Right ventricle myocardium superior (tissue), 1 donor: ENCODE data around the gene EIF5AL1. TPM values are rescaled to one million over a fixed set of nuclear protein-coding genes. Genes with fewer than 3 reads are reported as not detected.
"Not testable (repeated sequence)": the region's sequence is repeated elsewhere in the genome, so short reads cannot be mapped to it uniquely, and the experiment has no call there.

ENCODE experiments used
- ATAC-seq: fragments of 200-7000 bp; cut with Tn5 transposase; one replicate; pipeline ENCODE4 v1.9.1; 2020; ENCODE audit warnings: mild to moderate bottlenecking; ENCODE audit not compliant: poor library complexity
- DNase-seq: peaks from one replicate; pipeline ENCODE4 v3.0.0-alpha.2; 2020
- intact Hi-C: fragments of 100-400 bp; cut with DNase I; formaldehyde crosslinking; loops from one replicate; pipeline ENCODE4 v1.11.2; 2022
- total RNA-seq: library from RNA; stranded (reverse); fragmentation: NEBNext Ultra II Directional; extraction: Animal tissue kit (Norgen Biotek cat#: 25700); gene quantifications from one replicate; pipeline ENCODE4 v1.2.1, GENCODE V29; 2021
- donor health status: DM: no; HTN: yes; CAD: no; lungs with severe emphysema.

Gene EIF5AL1
- total RNA-seq, 1 donor from 2014 or later = 0.13 TPM

- intact Hi-C loops = no loop called here
- DNase-seq (peak; percentile 85), ATAC-seq (peak; percentile 78)
These were observed 28.4 kb upstream of the EIF5AL1 start for GRCh38 chr10:79483948-79484347.

- intact Hi-C loops = no loop called here
- ATAC-seq (no peak), DNase-seq (no peak)
These were observed 27.9 kb upstream of the EIF5AL1 start for GRCh38 chr10:79484476-79484875.

GRCh38 chr10:79487296-79488194, 24.8 kb upstream of the EIF5AL1 start:
- intact Hi-C loops = loop anchor here (5.0 kb wide), 1 partner anchor 115 kb away; no protein-coding TSS in a partner anchor
- DNase-seq = peak; percentile 69

GRCh38 chr10:79488336-79488735, 24.0 kb upstream of the EIF5AL1 start:
- intact Hi-C loops = loop anchor here (5.0 kb wide), 1 partner anchor 116 kb away; no protein-coding TSS in a partner anchor
- ATAC-seq (peak; percentile 69), DNase-seq (peak; percentile 78)

More at GRCh38 chr10:79487296-79488194, 24.8 kb upstream of the EIF5AL1 start:
- ATAC-seq = peak; percentile 54

- DNase-seq (no peak), ATAC-seq (no peak)
- intact Hi-C loops = loop anchor here (5.0 kb wide), 1 partner anchor 117 kb away; no protein-coding TSS in a partner anchor
These were observed 23.5 kb upstream of the EIF5AL1 start for GRCh38 chr10:79488870-79489269.

- intact Hi-C loops = no loop called here
- peak; percentile 54 for DNase-seq
- ATAC-seq = peak; percentile 48
These were observed 21.8 kb upstream of the EIF5AL1 start for GRCh38 chr10:79490400-79491142.

- no peak for ATAC-seq
- intact Hi-C loops = no loop called here
- no peak for DNase-seq
These were observed 21.0 kb upstream of the EIF5AL1 start for GRCh38 chr10:79491143-79491835.

- intact Hi-C loops = no loop called here
- no peak for DNase-seq
These were observed 20.1 kb upstream of the EIF5AL1 start for GRCh38 chr10:79492256-79492655.

GRCh38 chr10:79492839-79493238, 19.5 kb upstream of the EIF5AL1 start:
- intact Hi-C loops = no loop called here

More at GRCh38 chr10:79492256-79492655, 20.1 kb upstream of the EIF5AL1 start:
- no peak for ATAC-seq

GRCh38 chr10:79493806-79494205, 18.5 kb upstream of the EIF5AL1 start:
- DNase-seq = no peak

More at GRCh38 chr10:79492839-79493238, 19.5 kb upstream of the EIF5AL1 start:
- ATAC-seq (no peak), DNase-seq (no peak)

GRCh38 chr10:79494871-79495705, 17.2 kb upstream of the EIF5AL1 start:
- ATAC-seq (no peak), DNase-seq (no peak)
- intact Hi-C loops = no loop called here

More at GRCh38 chr10:79493806-79494205, 18.5 kb upstream of the EIF5AL1 start:
- intact Hi-C loops = no loop called here
- ATAC-seq = no peak

- ATAC-seq (no peak), DNase-seq (no peak)
- intact Hi-C loops = no loop called here
These were observed 16.5 kb upstream of the EIF5AL1 start for GRCh38 chr10:79495791-79496190.

GRCh38 chr10:79496896-79497295, 15.4 kb upstream of the EIF5AL1 start:
- intact Hi-C loops = no loop called here
- DNase-seq (no peak), ATAC-seq (no peak)

- DNase-seq = no peak
- intact Hi-C loops = no loop called here
- no peak for ATAC-seq
These were observed 14.0 kb upstream of the EIF5AL1 start for GRCh38 chr10:79498291-79498829.

- intact Hi-C loops = no loop called here
- peak; percentile 80 for ATAC-seq
- peak; percentile 40 for DNase-seq
These were observed 9.6 kb upstream of the EIF5AL1 start for GRCh38 chr10:79502561-79503309.

GRCh38 chr10:79503787-79504186, 8.5 kb upstream of the EIF5AL1 start:
- ATAC-seq, intact Hi-C loops, DNase-seq: not testable (repeated sequence)

- DNase-seq, ATAC-seq, intact Hi-C loops: not testable (repeated sequence)
These were observed 7.8 kb upstream of the EIF5AL1 start for GRCh38 chr10:79504483-79504882.
